HG03469 (cell line): ENCODE data around the gene EPAS1.

Source experiments
- ATAC-seq: cut with Tn5 transposase; IDR thresholded peaks from one replicate; pipeline ENCODE4 v1.9.1; 2021; ENCODE audit warnings: mild to moderate bottlenecking, moderate library complexity, moderate number of reproducible peaks; ENCODE audit not compliant: unreplicated experiment

Gene EPAS1

GRCh38 chr2:46273225-46273863 is 23.9 kb upstream of the EPAS1 start:
- ATAC-seq, result no peak

- no peak for ATAC-seq
These were observed 23.3 kb upstream of the EPAS1 start for GRCh38 chr2:46273919-46274318.

- ATAC-seq, result no peak
These were observed 22.6 kb upstream of the EPAS1 start for GRCh38 chr2:46274586-46274985.

GRCh38 chr2:46275995-46276394 is 21.2 kb upstream of the EPAS1 start:
- no peak for ATAC-seq

- ATAC-seq, result no peak
These were observed 20.6 kb upstream of the EPAS1 start for GRCh38 chr2:46276642-46277041.

- ATAC-seq, result no peak
These were observed 19.6 kb upstream of the EPAS1 start for GRCh38 chr2:46277431-46278190.

GRCh38 chr2:46278952-46279351 is 18.3 kb upstream of the EPAS1 start:
- no peak for ATAC-seq

- ATAC-seq, result no peak
These were observed 15.3 kb upstream of the EPAS1 start for GRCh38 chr2:46281939-46282338.

GRCh38 chr2:46283693-46284092 is 13.5 kb upstream of the EPAS1 start:
- no peak for ATAC-seq

GRCh38 chr2:46284260-46284659 is 12.9 kb upstream of the EPAS1 start:
- no peak for ATAC-seq

GRCh38 chr2:46284796-46285195 is 12.4 kb upstream of the EPAS1 start:
- no peak for ATAC-seq

- no peak for ATAC-seq
These were observed 10.5 kb upstream of the EPAS1 start for GRCh38 chr2:46286715-46287114.

- ATAC-seq, result no peak
These were observed 7.1 kb upstream of the EPAS1 start for GRCh38 chr2:46290078-46290477.

- ATAC-seq, result no peak
These were observed 3.7 kb upstream of the EPAS1 start for GRCh38 chr2:46293466-46293865.

GRCh38 chr2:46294176-46294836 is 2.9 kb upstream of the EPAS1 start:
- no peak for ATAC-seq

GRCh38 chr2:46296216-46296839 is 879 bp upstream of the EPAS1 start:
- no peak for ATAC-seq

- no peak for ATAC-seq
These were observed 502 bp downstream of the EPAS1 start for GRCh38 chr2:46297546-46298271.

GRCh38 chr2:46298272-46298521 is 990 bp downstream of the EPAS1 start:
- ATAC-seq, result no peak

GRCh38 chr2:46298522-46299353 is 1.5 kb downstream of the EPAS1 start:
- ATAC-seq, result no peak
